PC-9 (cell line): ENCODE results near the gene MORC1. TPM values are rescaled to one million over a fixed set of nuclear protein-coding genes. Genes with fewer than 3 reads are reported as not detected.

Experiments used
- BruUV-seq: library from RNA; stranded (reverse); fragments of 400-500 nt; replicated peaks from 2 replicates; lab custom pipeline; 2021; lab: Mats Ljungman, UMichigan
- CTCF ChIA-PET: fragments of 300-600 bp; sonication (Branson Sonifier 250); formaldehyde crosslinking; loops from one replicate; lab custom pipeline; 2022; ENCODE audit warnings: antibody characterized with exemption; lab: Charles Lee
- POLR2A ChIA-PET: fragments of 300-600 bp; sonication (Branson Sonifier 250); formaldehyde crosslinking; loops from one replicate; lab custom pipeline; 2022; ENCODE audit warnings: antibody characterized with exemption; ENCODE audit not compliant: unreplicated experiment; lab: Charles Lee
- DNase-seq, 2 experiments: peaks; one replicate each; pipeline versions ENCODE4 v3.0.0 to v3.0.0-alpha.2; 2015 to 2022; ENCODE audit warnings: mixed read lengths in 1 of 2
- H2AFZ ChIP-seq: fragments of 200-600 bp; sonication (generic); 2 replicates; pipeline ENCODE4 v1.8.1; 2017; ENCODE audit warnings: antibody characterized with exemption
- H3F3A ChIP-seq: fragments of 200-600 bp; sonication (generic); 2 replicates; pipeline ENCODE4 v1.8.1; 2017; ENCODE audit warnings: antibody characterized with exemption, mild to moderate bottlenecking, low read depth; ENCODE audit not compliant: insufficient read depth
- H3K27ac ChIP-seq: fragments of 200-600 bp; sonication (generic); 2 replicates; pipeline ENCODE4 v1.6.1; 2016; ENCODE audit warnings: mixed run types
- H3K27me3 ChIP-seq: fragments of 200-600 bp; sonication (generic); 2 replicates; pipeline ENCODE4 v1.6.1; 2016; ENCODE audit warnings: low read depth, mixed run types; ENCODE audit not compliant: insufficient read depth
- H3K36me3 ChIP-seq: fragments of 200-600 bp; sonication (generic); 2 replicates; pipeline ENCODE4 v1.6.1; 2016; ENCODE audit warnings: low read depth, mixed run types
- H3K4me1 ChIP-seq: fragments of 200-600 bp; sonication (generic); replicated peaks from 2 replicates; pipeline ENCODE4 v1.6.1; 2016; ENCODE audit warnings: mixed run types; ENCODE audit not compliant: insufficient read depth
- H3K4me2 ChIP-seq: fragments of 200-600 bp; sonication (generic); 2 replicates; pipeline ENCODE4 v1.6.1; 2017; ENCODE audit warnings: mixed run types
- H3K4me3 ChIP-seq: fragments of 200-600 bp; sonication (generic); 2 replicates; pipeline ENCODE4 v1.6.1; 2016; ENCODE audit warnings: mixed run types
- H3K79me2 ChIP-seq: fragments of 200-600 bp; sonication (generic); 2 replicates; pipeline ENCODE4 v1.6.1; 2017; ENCODE audit warnings: low read depth, mixed run types
- H3K9me2 ChIP-seq: fragments of 200-600 bp; sonication (generic); 2 replicates; pipeline ENCODE4 v1.8.1; 2017; ENCODE audit warnings: mild to moderate bottlenecking; ENCODE audit not compliant: insufficient read depth
- H3K9me3 ChIP-seq: fragments of 200-600 bp; sonication (generic); 2 replicates; pipeline ENCODE4 v1.8.1; 2016; ENCODE audit warnings: low read depth; ENCODE audit not compliant: insufficient read depth
- H4K20me1 ChIP-seq: fragments of 200-600 bp; sonication (generic); 2 replicates; pipeline ENCODE4 v1.8.1; 2017; ENCODE audit not compliant: insufficient read depth
- EZH2 ChIP-seq: fragments of 200-600 bp; sonication (generic); IDR thresholded peaks from 2 replicates; pipeline ENCODE4 v1.8.0; 2017; ENCODE audit warnings: antibody characterized with exemption, low read depth
- intact Hi-C: fragments of 100-400 bp; cut with micrococcal nuclease; formaldehyde crosslinking; loops from one replicate; pipeline ENCODE4 v1.10.0; 2022; ENCODE audit not compliant: unreplicated experiment
- total RNA-seq: library from RNA; stranded (reverse); gene quantifications from 2 replicates; pipeline ENCODE4 v1.2.3, GENCODE V29; 2021
- TF ChIP-seq, protein P1 (sequence below): fragments of 200-600 bp; sonication (generic); conservative IDR thresholded peaks from 2 replicates; pipeline ENCODE4 v1.6.1; 2017; ENCODE audit warnings: mixed run types, antibody characterized with exemption, mild to moderate bottlenecking, moderate library complexity

MORC1 gene
- total RNA-seq, 1 experiment from 2014 or later: not detected

DNA sequence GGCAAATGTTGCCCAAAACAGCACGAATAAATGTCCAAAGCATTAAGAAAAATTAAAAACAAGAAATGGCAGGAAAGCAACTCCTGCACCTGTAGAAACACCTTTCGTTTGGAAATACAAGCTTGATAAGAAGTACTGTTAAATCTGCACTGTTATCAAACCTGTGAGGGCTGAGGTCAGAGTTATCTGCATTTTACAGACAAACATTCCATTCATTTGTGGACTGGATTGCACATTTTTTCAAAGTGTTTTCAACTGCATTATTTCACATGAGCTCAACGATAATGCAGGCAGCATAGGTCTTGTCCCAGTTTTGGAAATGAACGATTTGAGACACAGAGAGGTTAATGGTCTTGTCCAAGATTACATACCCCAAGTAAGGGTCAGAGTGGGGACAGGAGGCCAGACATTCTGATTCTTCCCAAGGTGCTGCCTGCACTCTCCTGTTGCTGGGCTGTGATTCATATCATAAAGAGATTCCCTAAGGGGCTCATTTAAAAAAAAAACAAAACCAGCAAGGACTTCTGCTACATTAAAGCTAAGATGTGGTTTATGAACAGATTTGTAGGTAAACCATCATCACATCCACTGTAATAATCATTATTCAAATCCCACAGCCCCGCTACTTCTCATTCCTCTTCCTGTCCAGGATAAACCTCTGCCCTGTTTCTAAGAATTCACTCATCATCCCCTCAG is 177.2 kb downstream of the MORC1 start:
- H3K4me3 ChIP-seq: no peak overlapping the region
- H3K27me3 ChIP-seq: no peaks in the 10 kb centered on the region
- no peak overlapping the region for H2AFZ ChIP-seq
- H3F3A ChIP-seq: no peaks in the 10 kb centered on the region
- H3K4me2 ChIP-seq: no peak overlapping the region
- POLR2A ChIA-PET: no interaction called here
- no peaks in the 10 kb centered on the region for H3K9me2 ChIP-seq
- H3K27ac ChIP-seq: no peak overlapping the region
- H4K20me1 ChIP-seq: no peaks in the 10 kb centered on the region
- no peak for TF ChIP-seq EZH2
- TF ChIP-seq, protein P1, sequence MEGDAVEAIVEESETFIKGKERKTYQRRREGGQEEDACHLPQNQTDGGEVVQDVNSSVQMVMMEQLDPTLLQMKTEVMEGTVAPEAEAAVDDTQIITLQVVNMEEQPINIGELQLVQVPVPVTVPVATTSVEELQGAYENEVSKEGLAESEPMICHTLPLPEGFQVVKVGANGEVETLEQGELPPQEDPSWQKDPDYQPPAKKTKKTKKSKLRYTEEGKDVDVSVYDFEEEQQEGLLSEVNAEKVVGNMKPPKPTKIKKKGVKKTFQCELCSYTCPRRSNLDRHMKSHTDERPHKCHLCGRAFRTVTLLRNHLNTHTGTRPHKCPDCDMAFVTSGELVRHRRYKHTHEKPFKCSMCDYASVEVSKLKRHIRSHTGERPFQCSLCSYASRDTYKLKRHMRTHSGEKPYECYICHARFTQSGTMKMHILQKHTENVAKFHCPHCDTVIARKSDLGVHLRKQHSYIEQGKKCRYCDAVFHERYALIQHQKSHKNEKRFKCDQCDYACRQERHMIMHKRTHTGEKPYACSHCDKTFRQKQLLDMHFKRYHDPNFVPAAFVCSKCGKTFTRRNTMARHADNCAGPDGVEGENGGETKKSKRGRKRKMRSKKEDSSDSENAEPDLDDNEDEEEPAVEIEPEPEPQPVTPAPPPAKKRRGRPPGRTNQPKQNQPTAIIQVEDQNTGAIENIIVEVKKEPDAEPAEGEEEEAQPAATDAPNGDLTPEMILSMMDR: no peak
- H3K9me3 ChIP-seq: no peaks in the 10 kb centered on the region
- intact Hi-C loops: no loop called here
- no peaks in the 10 kb centered on the region for H3K4me1 ChIP-seq
- no peaks in the 10 kb centered on the region for H3K79me2 ChIP-seq
- no TSS peak for BruUV-seq
- CTCF ChIA-PET: no interaction called here
- no peak for DNase-seq
- no peaks in the 10 kb centered on the region for H3K36me3 ChIP-seq

DNA sequence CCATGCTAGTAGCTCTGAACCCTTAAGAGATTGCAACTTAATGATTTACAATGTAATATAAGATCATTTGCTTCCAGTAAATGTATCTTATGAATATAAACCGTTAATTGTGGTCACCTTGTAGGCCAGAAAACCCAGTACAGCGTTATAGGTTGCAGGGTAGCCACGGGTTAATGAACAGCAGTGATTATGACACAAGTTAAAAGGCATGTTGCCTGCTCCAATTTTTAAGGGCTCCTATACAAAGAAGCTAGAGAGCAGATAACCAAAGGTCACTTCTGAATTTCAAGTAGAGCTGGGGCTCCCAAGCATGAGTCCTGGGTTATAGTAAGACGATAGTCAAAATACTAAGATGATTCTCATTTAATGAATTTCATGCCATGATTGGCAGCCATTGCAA is 177.8 kb downstream of the MORC1 start:
- BruUV-seq: no TSS peak
- ChIA-PET POLR2A (no interaction called here), CTCF (no interaction called here)
- Histone ChIP-seq H3K9me2 (no peaks in the 10 kb centered on the region), H2AFZ (no peak overlapping the region), H3F3A (no peaks in the 10 kb centered on the region), H4K20me1 (no peaks in the 10 kb centered on the region), H3K36me3 (no peaks in the 10 kb centered on the region), H3K9me3 (no peaks in the 10 kb centered on the region), H3K4me2 (no peak overlapping the region), H3K79me2 (no peaks in the 10 kb centered on the region), H3K27me3 (no peaks in the 10 kb centered on the region), H3K4me1 (no peaks in the 10 kb centered on the region), H3K27ac (no peak overlapping the region), H3K4me3 (no peak overlapping the region)
- intact Hi-C loops: no loop called here
- DNase-seq: no peak
- TF ChIP-seq, protein P1: no peak
- TF ChIP-seq EZH2: no peak

DNA sequence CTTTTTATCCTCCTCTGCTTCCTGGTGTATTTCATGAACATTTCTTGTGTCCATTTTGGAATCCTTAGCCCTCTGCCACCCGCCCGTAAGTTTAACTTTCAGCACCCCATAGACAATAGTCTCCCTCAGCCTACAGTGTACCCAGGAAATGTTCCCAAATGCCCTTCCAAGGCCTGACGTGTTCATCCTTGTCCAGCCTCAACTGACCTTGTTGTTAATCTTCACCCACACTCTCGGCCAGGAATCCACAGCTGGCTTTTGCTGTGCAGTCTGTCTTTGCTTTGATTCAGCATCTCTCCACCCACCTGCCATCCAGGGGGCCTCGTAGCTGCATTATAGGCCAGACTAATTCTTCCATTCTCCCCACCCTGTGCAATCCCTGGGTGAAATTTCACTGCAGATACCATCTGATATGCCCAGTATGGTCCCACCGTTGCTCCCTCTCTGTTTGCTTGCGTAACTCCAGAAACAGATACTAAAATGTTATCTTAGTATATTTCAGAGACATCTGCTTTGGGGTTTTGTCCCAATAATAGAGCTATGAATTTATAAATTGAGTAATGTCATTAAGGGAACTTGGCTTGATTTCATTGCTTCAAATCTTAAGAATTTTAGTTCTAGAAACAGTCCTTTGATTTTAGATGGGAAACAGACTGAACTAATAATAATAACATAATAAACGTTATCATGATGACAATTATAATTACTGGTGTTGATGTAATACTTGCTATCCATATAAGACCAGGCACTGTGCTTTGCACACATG is 180.8 kb downstream of the MORC1 start:
- no peaks in the 10 kb centered on the region for H3K36me3 ChIP-seq
- no peak for DNase-seq
- no peaks in the 10 kb centered on the region for H3K9me2 ChIP-seq
- no peaks in the 10 kb centered on the region for H3K9me3 ChIP-seq
- TF ChIP-seq, protein P1: no peak
- TF ChIP-seq EZH2: no peak
- H3K27me3 ChIP-seq: no peaks in the 10 kb centered on the region
- H3K4me1 ChIP-seq: no peaks in the 10 kb centered on the region
- no peak overlapping the region for H3K27ac ChIP-seq
- no peak overlapping the region for H3K4me2 ChIP-seq
- H3F3A ChIP-seq: no peaks in the 10 kb centered on the region
- intact Hi-C loops: no loop called here
- H3K79me2 ChIP-seq: no peaks in the 10 kb centered on the region
- no peak overlapping the region for H3K4me3 ChIP-seq
- BruUV-seq: no TSS peak
- ChIA-PET CTCF (no interaction called here), POLR2A (no interaction called here)
- no peaks in the 10 kb centered on the region for H4K20me1 ChIP-seq
- H2AFZ ChIP-seq: no peak overlapping the region
